Ishikawa (cell line): ENCODE results near the gene KIF6.

Experiments used
- CEBPB ChIP-seq: IDR thresholded peaks from 2 replicates; pipeline ENCODE4 v1.6.1; 2012
- CREB1 ChIP-seq: IDR thresholded peaks from 2 replicates; pipeline ENCODE4 v1.6.1; 2012; ENCODE audit warnings: low read depth
- EGR1 ChIP-seq: IDR thresholded peaks from 2 replicates; pipeline ENCODE4 v1.6.1; 2012
- EP300 ChIP-seq: IDR thresholded peaks from 2 replicates; pipeline ENCODE4 v1.6.1; 2012; ENCODE audit warnings: borderline replicate concordance
- FOXM1 ChIP-seq: IDR thresholded peaks from 2 replicates; pipeline ENCODE4 v1.6.1; 2012; ENCODE audit warnings: low read depth, borderline replicate concordance
- NFIC ChIP-seq: IDR thresholded peaks from 2 replicates; pipeline ENCODE4 v1.6.1; 2012
- RAD21 ChIP-seq: IDR thresholded peaks from 2 replicates; pipeline ENCODE4 v1.6.1; 2012; ENCODE audit warnings: low read depth
- TAF1 ChIP-seq: IDR thresholded peaks from 2 replicates; pipeline ENCODE4 v1.6.1; 2012; ENCODE audit warnings: low read depth, mild to moderate bottlenecking
- TCF12 ChIP-seq: IDR thresholded peaks from 2 replicates; pipeline ENCODE4 v1.6.1; 2012; ENCODE audit warnings: low read depth
- TEAD4 ChIP-seq: IDR thresholded peaks from 2 replicates; pipeline ENCODE4 v1.6.1; 2012
- USF1 ChIP-seq: IDR thresholded peaks from 2 replicates; pipeline ENCODE4 v1.6.1; 2012
- YY1 ChIP-seq: IDR thresholded peaks from 2 replicates; pipeline ENCODE4 v1.6.1; 2012; ENCODE audit warnings: low read depth
- ZBTB7A ChIP-seq: IDR thresholded peaks from 2 replicates; pipeline ENCODE4 v1.6.1; 2012; ENCODE audit warnings: low read depth
- TF ChIP-seq, protein P1 (sequence below): IDR thresholded peaks from 2 replicates; pipeline ENCODE4 v1.6.1; 2012
- TF ChIP-seq, protein P2 (sequence below): IDR thresholded peaks from 2 replicates; pipeline ENCODE4 v1.6.1; 2012; ENCODE audit warnings: low read depth, mild to moderate bottlenecking

KIF6 gene

GRCh38 chr6:39733704-39734103 is 8.5 kb upstream of the KIF6 start:
- TF ChIP-seq FOXM1: no peak
- TF ChIP-seq RAD21: no peak
- TF ChIP-seq YY1: no peak
- TF ChIP-seq TCF12: no peak
- TF ChIP-seq TEAD4: no peak
- no peak for TF ChIP-seq NFIC
- TF ChIP-seq, protein P1, sequence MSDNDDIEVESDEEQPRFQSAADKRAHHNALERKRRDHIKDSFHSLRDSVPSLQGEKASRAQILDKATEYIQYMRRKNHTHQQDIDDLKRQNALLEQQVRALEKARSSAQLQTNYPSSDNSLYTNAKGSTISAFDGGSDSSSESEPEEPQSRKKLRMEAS: no peak
- no peak for TF ChIP-seq ZBTB7A
- no peak for TF ChIP-seq CREB1
- TF ChIP-seq CEBPB: no peak
- TF ChIP-seq USF1: no peak
- TF ChIP-seq, protein P2, sequence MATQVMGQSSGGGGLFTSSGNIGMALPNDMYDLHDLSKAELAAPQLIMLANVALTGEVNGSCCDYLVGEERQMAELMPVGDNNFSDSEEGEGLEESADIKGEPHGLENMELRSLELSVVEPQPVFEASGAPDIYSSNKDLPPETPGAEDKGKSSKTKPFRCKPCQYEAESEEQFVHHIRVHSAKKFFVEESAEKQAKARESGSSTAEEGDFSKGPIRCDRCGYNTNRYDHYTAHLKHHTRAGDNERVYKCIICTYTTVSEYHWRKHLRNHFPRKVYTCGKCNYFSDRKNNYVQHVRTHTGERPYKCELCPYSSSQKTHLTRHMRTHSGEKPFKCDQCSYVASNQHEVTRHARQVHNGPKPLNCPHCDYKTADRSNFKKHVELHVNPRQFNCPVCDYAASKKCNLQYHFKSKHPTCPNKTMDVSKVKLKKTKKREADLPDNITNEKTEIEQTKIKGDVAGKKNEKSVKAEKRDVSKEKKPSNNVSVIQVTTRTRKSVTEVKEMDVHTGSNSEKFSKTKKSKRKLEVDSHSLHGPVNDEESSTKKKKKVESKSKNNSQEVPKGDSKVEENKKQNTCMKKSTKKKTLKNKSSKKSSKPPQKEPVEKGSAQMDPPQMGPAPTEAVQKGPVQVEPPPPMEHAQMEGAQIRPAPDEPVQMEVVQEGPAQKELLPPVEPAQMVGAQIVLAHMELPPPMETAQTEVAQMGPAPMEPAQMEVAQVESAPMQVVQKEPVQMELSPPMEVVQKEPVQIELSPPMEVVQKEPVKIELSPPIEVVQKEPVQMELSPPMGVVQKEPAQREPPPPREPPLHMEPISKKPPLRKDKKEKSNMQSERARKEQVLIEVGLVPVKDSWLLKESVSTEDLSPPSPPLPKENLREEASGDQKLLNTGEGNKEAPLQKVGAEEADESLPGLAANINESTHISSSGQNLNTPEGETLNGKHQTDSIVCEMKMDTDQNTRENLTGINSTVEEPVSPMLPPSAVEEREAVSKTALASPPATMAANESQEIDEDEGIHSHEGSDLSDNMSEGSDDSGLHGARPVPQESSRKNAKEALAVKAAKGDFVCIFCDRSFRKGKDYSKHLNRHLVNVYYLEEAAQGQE: no peak

GRCh38 chr6:39731565-39731964 is 6.4 kb upstream of the KIF6 start:
- TF ChIP-seq TEAD4 (no peak), EGR1 (no peak), RAD21 (no peak), CREB1 (no peak), TCF12 (no peak), NFIC (no peak), YY1 (no peak), CEBPB (no peak), USF1 (no peak), ZBTB7A (no peak), TAF1 (no peak), FOXM1 (no peak)
- TF ChIP-seq, protein P1: no peak
- TF ChIP-seq, protein P2: no peak

GRCh38 chr6:39729945-39730344 is 4.7 kb upstream of the KIF6 start:
- TF ChIP-seq NFIC (no peak), CREB1 (no peak), FOXM1 (no peak), RAD21 (no peak), TEAD4 (no peak), ZBTB7A (no peak), CEBPB (no peak), EP300 (no peak), TAF1 (no peak), YY1 (no peak), TCF12 (no peak), EGR1 (no peak), USF1 (no peak)
- TF ChIP-seq, protein P2: no peak
- TF ChIP-seq, protein P1: no peak

- TF ChIP-seq EP300 (no peak), TAF1 (no peak), ZBTB7A (no peak), YY1 (no peak), FOXM1 (no peak), TEAD4 (no peak), NFIC (no peak), CREB1 (no peak), RAD21 (no peak), CEBPB (no peak), TCF12 (no peak)
- TF ChIP-seq, protein P2: no peak
- TF ChIP-seq, protein P1: no peak; the same call in 1 of the 2 replicates
These were observed 407 bp upstream of the KIF6 start for GRCh38 chr6:39725632-39725997.
